Calu3 (cell line): Measurements from ENCODE around the gene BEGAIN. TPM values are rescaled to one million over a fixed set of nuclear protein-coding genes. Genes with fewer than 3 reads are reported as not detected.

ENCODE experiments used
- BruUV-seq: library from RNA; stranded (reverse); fragments of 400-500 nt; replicated peaks from 2 replicates; lab custom pipeline; 2021; lab: Mats Ljungman, UMichigan
- CTCF ChIA-PET: fragments of 300-600 bp; sonication (Branson Sonifier 250); formaldehyde crosslinking; loops from one replicate; lab custom pipeline; 2022; ENCODE audit warnings: antibody characterized with exemption; lab: Charles Lee
- DNase-seq: peaks from one replicate; pipeline ENCODE4 v3.0.0; 2022
- H3K27ac Mint-ChIP-seq: one replicate; pipeline ENCODE4 v1.8.0; 2022; ENCODE audit warnings: mixed read lengths; ENCODE audit not compliant: unreplicated experiment
- H3K27me3 Mint-ChIP-seq: one replicate; pipeline ENCODE4 v1.8.0; 2022; ENCODE audit warnings: mixed read lengths; ENCODE audit not compliant: unreplicated experiment
- H3K36me3 Mint-ChIP-seq: one replicate; pipeline ENCODE4 v1.8.0; 2022; ENCODE audit warnings: mild to moderate bottlenecking, moderate library complexity, mixed read lengths; ENCODE audit not compliant: insufficient read depth, unreplicated experiment
- H3K4me1 Mint-ChIP-seq: one replicate; pipeline ENCODE4 v1.8.0; 2022; ENCODE audit warnings: mild to moderate bottlenecking, low read depth, mixed read lengths; ENCODE audit not compliant: unreplicated experiment
- H3K4me3 Mint-ChIP-seq: one replicate; pipeline ENCODE4 v1.8.0; 2022; ENCODE audit warnings: mild to moderate bottlenecking, low read depth, moderate library complexity, mixed read lengths; ENCODE audit not compliant: unreplicated experiment
- H3K9me3 Mint-ChIP-seq: one replicate; pipeline ENCODE4 v1.8.0; 2022; ENCODE audit warnings: low read depth, mixed read lengths; ENCODE audit not compliant: unreplicated experiment
- intact Hi-C: fragments of 100-400 bp; cut with micrococcal nuclease; formaldehyde crosslinking; loops from one replicate; pipeline ENCODE4 v1.10.0; 2022; ENCODE audit not compliant: unreplicated experiment
- total RNA-seq: library from RNA; stranded (reverse); gene quantifications from 2 replicates; pipeline ENCODE4 v1.2.3, GENCODE V29; 2022
- TF ChIP-seq, protein P1 (sequence below): fragments of 200-600 bp; IDR thresholded peaks from one replicate; pipeline ENCODE4 v1.8.0; 2022; ENCODE audit warnings: antibody characterized with exemption; ENCODE audit not compliant: unreplicated experiment

BEGAIN gene
- total RNA-seq, 1 experiment from 2014 or later = 0.26 TPM

DNA sequence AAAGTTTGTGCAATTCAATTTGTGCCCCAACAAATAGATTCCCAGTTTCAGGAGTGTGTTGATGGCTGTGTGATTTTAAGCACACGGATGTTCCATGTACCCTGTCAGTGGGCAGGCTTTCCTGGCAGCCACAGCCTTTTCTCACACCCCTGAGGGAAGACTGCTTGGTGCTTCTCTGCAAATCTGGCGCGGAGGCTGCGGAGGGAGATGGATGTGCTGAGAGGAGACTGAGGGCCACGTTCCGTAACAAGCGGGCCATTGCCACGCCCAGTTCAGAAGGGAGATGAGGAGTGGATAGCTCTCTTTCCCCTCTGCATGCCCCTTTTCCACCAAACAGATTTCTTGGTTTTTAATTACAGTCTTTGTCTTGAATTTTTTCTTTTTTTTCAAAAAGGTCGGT lies 89.1 kb downstream of the BEGAIN start:
- intact Hi-C loops = no loop called here
- H3K4me1 Mint-ChIP-seq = no peaks in the 10 kb centered on the region
- CTCF ChIA-PET = no interaction called here

DNA sequence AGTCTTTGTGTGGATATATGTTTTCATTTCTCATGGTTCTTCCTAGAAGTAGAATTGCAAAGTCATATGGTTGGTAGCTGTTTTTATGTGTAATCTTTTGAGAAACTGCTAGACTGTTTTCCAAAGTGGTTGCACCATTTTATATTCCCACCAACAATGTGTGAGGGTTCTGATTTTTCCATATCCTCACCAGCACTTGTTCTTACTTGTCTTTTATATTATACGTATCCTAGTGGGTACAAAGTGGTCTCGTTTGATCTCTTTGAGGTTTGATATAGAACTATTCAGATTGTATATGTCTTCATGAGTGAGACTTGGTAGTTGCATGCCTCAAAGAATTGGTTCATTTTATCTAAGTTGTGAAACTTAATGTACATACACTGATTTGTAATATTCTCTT lies 91.3 kb downstream of the BEGAIN start:
- Mint-ChIP-seq H3K4me3 (no peak overlapping the region), H3K27me3 (no peaks in the 10 kb centered on the region), H3K36me3 (no peaks in the 10 kb centered on the region), H3K9me3 (no peaks in the 10 kb centered on the region), H3K27ac (no peak overlapping the region), H3K4me1 (no peaks in the 10 kb centered on the region)
- intact Hi-C loops = no loop called here
- TF ChIP-seq, protein P1, sequence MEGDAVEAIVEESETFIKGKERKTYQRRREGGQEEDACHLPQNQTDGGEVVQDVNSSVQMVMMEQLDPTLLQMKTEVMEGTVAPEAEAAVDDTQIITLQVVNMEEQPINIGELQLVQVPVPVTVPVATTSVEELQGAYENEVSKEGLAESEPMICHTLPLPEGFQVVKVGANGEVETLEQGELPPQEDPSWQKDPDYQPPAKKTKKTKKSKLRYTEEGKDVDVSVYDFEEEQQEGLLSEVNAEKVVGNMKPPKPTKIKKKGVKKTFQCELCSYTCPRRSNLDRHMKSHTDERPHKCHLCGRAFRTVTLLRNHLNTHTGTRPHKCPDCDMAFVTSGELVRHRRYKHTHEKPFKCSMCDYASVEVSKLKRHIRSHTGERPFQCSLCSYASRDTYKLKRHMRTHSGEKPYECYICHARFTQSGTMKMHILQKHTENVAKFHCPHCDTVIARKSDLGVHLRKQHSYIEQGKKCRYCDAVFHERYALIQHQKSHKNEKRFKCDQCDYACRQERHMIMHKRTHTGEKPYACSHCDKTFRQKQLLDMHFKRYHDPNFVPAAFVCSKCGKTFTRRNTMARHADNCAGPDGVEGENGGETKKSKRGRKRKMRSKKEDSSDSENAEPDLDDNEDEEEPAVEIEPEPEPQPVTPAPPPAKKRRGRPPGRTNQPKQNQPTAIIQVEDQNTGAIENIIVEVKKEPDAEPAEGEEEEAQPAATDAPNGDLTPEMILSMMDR = no peak
- BruUV-seq = no TSS peak
- CTCF ChIA-PET = interaction anchor here (0.6 kb wide), 1 partner anchor 49 kb away, joined by 3 read pairs; no protein-coding TSS in a partner anchor
- no peak for DNase-seq

More for the DNA sequence above, 89.1 kb downstream of the BEGAIN start:
- no TSS peak for BruUV-seq
- no peak for DNase-seq
- H3K27ac Mint-ChIP-seq = no peak overlapping the region
- no peak overlapping the region for H3K4me3 Mint-ChIP-seq
- no peaks in the 10 kb centered on the region for H3K9me3 Mint-ChIP-seq
- TF ChIP-seq, protein P1 = no peak
- H3K27me3 Mint-ChIP-seq = no peaks in the 10 kb centered on the region
- H3K36me3 Mint-ChIP-seq = no peaks in the 10 kb centered on the region

DNA sequence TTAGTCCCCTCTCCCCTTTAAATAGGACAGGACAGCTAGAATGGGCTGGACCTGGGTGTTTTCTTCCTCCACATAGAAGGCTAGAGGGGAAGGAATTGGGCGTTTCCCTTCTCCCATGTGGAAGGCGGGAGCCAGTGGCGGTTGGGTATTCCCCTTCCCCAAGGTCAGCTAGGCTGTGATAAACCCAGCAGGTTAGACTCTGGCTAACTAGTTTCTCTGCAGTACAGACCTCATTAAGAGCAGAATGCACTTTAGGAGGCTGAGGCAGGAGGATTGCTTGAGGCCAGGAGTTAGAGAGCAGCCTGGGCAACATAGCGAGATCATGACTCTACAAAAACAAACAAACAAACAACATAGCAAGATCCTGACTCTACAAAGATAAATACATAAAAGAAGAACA lies 92.6 kb downstream of the BEGAIN start:
- CTCF ChIA-PET = no interaction called here
- no peaks in the 10 kb centered on the region for H3K9me3 Mint-ChIP-seq
- no peak overlapping the region for H3K4me3 Mint-ChIP-seq

DNA sequence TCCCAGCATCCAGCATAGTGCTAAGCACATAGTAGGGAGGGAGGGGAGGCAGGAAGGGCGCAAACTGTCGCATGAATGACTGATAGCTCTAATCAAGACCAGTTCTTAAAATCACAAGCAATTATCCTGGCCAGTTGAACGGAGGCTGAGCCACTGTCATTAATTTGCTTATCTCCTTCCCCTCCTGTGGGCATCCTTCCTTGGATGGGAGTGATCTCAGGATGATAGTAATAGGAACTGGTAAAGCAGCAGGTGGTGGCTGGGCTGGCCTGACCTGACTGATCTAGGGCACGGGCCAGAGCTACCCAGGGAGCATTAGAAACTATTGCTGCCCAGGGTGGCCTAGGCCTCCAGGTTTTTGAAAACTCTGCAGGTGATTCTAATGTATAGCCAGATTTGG lies 97.0 kb downstream of the BEGAIN start:
- H3K27ac Mint-ChIP-seq = no peak overlapping the region
- TF ChIP-seq, protein P1 = no peak
- no peaks in the 10 kb centered on the region for H3K27me3 Mint-ChIP-seq
- H3K36me3 Mint-ChIP-seq = no peaks in the 10 kb centered on the region
- no TSS peak for BruUV-seq
- CTCF ChIA-PET = no interaction called here
- no peaks in the 10 kb centered on the region for H3K4me1 Mint-ChIP-seq
- no peak overlapping the region for H3K4me3 Mint-ChIP-seq
- DNase-seq = no peak
- intact Hi-C loops = no loop called here
- no peaks in the 10 kb centered on the region for H3K9me3 Mint-ChIP-seq

More for the DNA sequence above, 92.6 kb downstream of the BEGAIN start:
- no peaks in the 10 kb centered on the region for H3K4me1 Mint-ChIP-seq
- H3K36me3 Mint-ChIP-seq = no peaks in the 10 kb centered on the region
- TF ChIP-seq, protein P1 = no peak
- no peak overlapping the region for H3K27ac Mint-ChIP-seq
- intact Hi-C loops = no loop called here
- BruUV-seq = no TSS peak
- H3K27me3 Mint-ChIP-seq = no peaks in the 10 kb centered on the region
- DNase-seq = no peak
